Measurements from ENCODE around the gene GDF7.

The GDF7 gene

DNA sequence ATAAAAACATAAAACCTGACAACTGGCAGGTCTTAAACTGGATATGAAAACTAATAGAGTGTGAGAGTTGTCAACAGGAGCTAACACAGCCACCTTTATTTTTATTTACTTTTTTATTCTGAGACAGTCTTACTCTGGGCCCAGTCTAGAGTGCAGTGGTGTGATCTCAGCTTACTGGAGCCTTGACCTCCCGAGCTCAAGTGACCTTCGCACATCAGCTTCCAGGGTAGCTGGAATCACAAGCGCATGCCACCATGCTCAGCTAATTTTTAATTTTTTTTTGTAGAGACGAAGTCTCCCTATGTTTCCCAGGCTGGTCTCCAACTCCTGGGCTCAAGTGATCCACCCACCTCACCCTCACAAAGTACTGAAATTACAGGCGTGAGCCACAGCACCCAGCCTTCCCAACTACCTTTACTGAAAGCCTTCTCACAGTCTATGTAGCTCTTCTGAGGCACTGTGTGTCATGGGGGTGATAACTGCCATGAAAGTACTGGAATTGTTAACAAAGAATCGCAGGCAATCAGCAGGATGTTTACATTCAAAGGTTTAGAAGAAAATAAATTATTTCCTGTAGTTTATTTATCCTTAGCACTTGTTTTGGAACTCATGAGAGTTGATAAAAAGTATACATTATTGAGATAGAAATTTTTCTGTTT, 24.3 kb downstream of the GDF7 start:
- TF ChIP-seq, protein P1, sequence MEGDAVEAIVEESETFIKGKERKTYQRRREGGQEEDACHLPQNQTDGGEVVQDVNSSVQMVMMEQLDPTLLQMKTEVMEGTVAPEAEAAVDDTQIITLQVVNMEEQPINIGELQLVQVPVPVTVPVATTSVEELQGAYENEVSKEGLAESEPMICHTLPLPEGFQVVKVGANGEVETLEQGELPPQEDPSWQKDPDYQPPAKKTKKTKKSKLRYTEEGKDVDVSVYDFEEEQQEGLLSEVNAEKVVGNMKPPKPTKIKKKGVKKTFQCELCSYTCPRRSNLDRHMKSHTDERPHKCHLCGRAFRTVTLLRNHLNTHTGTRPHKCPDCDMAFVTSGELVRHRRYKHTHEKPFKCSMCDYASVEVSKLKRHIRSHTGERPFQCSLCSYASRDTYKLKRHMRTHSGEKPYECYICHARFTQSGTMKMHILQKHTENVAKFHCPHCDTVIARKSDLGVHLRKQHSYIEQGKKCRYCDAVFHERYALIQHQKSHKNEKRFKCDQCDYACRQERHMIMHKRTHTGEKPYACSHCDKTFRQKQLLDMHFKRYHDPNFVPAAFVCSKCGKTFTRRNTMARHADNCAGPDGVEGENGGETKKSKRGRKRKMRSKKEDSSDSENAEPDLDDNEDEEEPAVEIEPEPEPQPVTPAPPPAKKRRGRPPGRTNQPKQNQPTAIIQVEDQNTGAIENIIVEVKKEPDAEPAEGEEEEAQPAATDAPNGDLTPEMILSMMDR (IDR thresholded peaks at IDR 0.05; ENCODE audit: low read depth, low read length, missing control alignments): no peak
- DNase-seq (ENCODE audit: low read depth): no peak
- no peak overlapping the region for H3K4me3 ChIP-seq (ENCODE audit: low read depth, low read length)

DNA sequence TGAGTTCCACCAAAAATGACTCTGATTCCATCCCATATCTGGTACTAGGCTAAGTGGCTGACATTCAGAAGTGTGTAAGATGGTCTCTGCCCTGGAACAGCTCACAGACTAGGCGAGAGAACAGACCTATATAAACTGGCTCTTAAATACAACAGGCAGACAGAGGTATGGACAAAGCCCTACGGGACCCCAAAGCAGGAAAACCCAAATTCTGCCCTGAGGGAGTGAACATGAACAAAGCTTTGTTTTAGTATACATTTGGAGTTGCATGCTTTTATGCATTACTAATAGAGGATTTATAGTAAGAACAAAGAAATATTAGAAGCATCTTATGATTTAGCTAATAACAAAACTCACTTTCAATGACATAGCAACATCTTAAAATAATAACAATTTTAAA, 25.1 kb downstream of the GDF7 start:
- no peak for DNase-seq (ENCODE audit: low read depth)
- H3K4me3 ChIP-seq (ENCODE audit: low read depth, low read length): no peak overlapping the region
- TF ChIP-seq, protein P1 (IDR thresholded peaks at IDR 0.05; ENCODE audit: low read depth, low read length, missing control alignments): no peak

DNA sequence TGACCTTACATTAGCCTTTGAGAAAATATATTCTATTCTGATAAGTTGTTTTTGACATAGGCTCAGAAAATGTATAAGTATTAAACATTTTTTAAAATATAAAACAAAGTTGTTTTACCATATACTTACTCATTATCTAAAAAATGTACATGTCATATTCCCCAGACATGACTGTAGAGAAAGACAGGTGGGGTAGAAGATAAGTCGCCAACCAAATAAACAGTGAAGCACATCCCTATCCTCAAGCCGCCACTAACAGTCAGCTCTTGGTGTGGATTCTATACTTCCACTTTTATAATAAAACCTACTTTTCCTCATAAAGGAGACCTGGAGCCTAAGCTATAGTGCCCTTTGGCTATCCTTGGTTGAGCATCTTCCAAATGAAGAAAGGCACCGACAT, 26.4 kb downstream of the GDF7 start:
- no peak for DNase-seq (ENCODE audit: low read depth)
- no peak overlapping the region for H3K4me3 ChIP-seq (ENCODE audit: low read depth, low read length)
- TF ChIP-seq, protein P1 (IDR thresholded peaks at IDR 0.05; ENCODE audit: low read depth, low read length, missing control alignments): no peak

DNA sequence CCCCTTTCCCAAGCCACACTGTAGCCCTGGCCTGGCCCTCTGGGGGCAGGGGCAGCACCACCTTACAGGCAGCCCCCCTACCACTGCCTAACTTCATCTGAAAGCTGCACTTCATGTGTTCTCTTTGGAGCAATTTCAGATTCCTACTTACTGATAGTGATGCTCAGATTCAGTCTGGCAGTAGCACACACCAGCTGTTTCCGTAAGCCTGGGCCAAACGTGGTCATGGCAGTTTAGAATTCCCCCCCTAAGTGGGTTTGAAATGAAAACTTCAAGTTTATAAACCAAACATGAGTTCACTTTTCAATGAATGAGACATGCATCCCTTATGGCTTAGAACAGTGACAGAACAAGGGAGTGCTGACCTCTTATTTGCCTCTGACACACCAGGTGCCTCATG, 29.4 kb downstream of the GDF7 start:
- TF ChIP-seq, protein P1 (IDR thresholded peaks at IDR 0.05; ENCODE audit: low read depth, low read length, missing control alignments): no peak
- H3K4me3 ChIP-seq (ENCODE audit: low read depth, low read length): no peak overlapping the region
- no peak for DNase-seq (ENCODE audit: low read depth)

DNA sequence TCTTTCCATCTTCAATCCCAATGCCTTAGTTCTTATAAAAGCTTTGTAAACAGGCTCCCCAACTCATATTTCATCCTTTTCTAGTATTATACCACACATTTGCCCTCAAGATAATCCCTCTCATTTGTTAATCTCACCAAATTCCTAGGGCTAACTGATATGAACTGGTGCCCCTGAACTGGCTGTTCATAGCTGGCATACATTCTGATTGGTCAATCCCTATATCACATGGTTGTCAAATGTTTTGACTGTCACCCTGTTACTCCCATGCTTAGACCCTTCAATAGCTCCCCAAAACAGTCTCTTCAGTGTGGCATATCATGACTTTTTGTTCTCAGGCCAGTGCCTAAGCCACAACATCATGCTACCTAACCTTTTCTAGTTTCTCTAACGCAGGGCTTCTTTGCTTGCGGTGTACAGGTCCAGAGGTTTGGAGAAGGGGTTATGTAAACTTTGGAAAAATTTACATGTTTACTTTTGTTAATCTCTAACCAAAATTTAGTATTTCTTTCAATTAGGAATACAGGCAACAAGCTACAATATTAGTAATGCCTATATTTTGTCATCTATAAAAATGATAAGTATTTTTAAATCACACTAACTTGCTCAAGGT, 30.5 kb downstream of the GDF7 start:
- TF ChIP-seq, protein P1 (IDR thresholded peaks at IDR 0.05; ENCODE audit: low read depth, low read length, missing control alignments): no peak
- DNase-seq (ENCODE audit: low read depth): no peak
- no peak overlapping the region for H3K4me3 ChIP-seq (ENCODE audit: low read depth, low read length)

DNA sequence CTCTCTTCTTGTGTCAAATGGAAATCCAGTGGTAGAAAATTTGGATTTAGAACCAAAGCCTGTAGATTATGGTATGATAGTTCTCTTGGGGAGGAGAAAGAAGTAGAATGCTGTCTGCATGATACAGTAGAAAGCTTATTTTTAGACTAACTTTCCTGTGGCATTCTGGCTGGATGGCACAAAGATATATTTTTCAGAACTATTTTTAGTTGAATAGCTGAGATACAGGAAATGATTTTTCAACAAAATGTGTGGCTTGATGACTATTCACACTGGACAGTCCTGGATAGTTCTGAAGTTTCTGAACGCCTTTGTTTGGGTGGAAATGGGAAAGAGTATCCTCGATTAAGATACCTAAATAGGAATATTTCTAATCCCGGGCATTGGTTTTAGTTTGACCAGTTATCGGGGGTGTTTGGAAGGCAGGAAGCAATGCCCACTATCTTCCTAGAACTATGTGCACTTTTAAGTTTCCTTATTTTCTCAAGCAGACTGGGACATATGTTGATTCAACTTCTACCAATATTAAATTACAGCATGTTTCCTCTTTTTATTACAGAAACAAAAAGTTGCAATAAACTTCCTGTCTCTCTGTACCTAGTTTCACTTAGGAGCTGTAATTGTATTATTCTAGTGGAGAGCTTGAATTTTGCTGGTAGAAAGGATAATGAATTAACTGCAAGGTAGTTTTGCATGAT, 32.1 kb downstream of the GDF7 start:
- TF ChIP-seq, protein P1 (IDR thresholded peaks at IDR 0.05; ENCODE audit: low read depth, low read length, missing control alignments): no peak
- no peak overlapping the region for H3K4me3 ChIP-seq (ENCODE audit: low read depth, low read length)
- no peak for DNase-seq (ENCODE audit: low read depth)

All from GM12864 (cell line).